GM18873 (cell line): ENCODE measurements around the gene TMEM236.

Source experiments
- ATAC-seq: cut with Tn5 transposase; IDR thresholded peaks from one replicate; pipeline ENCODE4 v1.9.1; 2021; ENCODE audit warnings: mild to moderate bottlenecking, moderate library complexity, moderate number of reproducible peaks; ENCODE audit not compliant: unreplicated experiment, low FRiP score

Gene TMEM236

DNA sequence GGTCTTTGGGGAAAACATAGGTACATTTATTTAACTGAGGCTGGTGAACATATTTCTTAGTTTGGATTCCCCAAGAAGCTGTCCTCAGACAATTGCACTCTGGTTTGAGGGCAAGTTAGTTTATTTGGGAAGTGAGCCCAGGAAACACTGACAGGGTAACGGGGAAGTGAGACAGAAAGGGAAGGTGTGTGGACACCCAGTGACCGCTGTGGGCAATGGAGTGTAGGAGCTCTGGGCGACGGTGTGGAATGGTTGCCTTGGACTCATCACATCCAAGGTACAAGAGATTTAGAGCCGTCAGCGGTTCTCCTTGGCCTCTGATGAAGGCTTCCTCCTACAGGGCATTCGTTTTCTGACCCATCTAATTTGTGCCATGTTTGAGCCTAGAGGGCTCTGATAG lies 64.2 kb downstream of the TMEM236 start:
- no peak for ATAC-seq

DNA sequence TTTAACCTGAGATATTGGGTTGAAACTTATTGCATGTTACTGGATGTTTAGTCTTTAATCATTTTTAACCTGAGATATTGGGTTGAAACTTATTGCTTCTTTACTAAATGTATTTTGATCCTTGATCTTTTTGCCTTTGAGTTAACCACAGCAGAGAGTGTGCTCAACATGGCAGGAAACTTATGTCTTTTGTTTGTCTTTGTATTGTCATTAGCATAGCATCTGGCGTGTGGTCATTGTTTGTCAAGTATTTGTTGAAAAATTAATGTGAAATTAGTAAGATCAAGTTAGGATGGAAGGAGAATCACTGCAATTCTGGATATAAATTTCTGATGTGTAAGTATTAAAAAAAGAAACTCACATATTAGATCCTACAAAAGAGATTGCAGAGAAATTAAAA lies 65.3 kb downstream of the TMEM236 start:
- no peak for ATAC-seq

DNA sequence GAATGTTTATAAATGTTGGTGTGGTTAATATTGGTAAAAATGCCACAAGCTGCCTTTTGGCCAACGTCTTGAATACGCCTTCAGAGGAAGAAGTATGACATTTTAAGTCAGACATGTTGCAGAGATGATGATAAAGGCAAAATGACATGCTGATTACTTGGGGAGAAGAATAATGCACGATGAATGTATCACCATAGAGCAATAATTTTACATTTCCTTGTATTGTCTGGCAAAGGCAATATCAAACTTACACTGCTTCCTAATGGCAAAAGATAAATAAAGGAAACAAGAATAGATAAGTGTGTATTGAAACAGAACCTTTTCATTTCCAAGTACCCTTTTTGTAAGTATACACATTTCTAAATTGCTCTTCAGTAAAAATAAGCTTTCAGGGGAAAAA lies 65.8 kb downstream of the TMEM236 start:
- ATAC-seq: no peak

DNA sequence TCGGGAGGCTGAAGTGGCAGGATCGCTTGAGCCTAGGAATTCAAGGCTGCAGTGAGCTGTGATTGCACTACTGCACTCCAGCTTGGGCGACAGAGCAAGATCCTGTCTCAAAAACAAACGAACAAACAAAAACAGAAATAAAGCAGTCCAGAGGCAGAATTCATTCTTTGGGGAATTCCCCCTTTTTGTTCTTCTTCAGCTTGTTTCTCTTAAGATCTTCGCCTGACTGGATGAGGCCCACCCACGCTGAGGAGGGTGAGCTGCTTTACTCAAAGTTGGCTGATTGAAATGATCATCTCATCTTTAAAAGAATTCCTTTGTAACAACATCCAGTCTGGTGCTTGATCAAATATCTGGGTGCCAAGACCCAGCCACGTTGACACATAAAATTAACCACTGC lies 67.8 kb downstream of the TMEM236 start:
- no peak for ATAC-seq

DNA sequence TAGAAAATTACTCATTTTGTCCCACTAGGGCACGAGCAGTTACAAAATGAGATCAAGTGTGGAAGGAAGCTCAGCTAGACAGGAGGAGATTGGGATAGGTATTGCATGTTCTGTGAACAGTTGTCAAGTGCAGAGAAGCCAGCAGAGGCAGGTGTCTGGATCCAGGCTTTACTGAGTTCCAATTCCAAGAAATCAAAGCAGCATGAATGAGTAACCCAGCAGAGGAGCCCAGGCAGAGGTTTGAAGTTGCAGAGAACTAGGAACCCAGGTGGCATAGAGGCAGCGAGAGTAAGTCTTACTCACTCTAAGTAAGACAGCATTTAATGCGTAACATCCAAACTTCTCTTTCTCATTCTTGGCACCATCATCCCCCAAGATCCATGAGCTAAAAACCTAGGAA lies 68.9 kb downstream of the TMEM236 start:
- no peak for ATAC-seq

DNA sequence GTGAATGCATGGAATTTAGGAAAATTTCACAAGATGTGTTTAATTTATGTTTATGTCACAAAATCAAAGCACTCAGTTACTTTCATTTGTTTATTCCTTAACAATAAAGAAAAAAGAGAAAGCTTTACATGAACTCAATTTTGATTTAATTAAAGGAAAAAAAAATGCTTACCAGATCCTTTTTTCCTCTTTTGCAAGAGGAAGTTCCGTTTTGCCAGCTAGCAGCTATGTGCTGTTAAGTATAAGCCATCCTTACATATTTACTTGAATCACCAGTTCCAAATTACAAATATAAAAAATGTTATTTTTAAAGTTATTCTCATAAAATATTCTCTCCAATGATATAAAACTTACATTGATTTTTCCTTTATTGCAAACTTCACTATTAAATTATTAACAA lies 69.9 kb downstream of the TMEM236 start:
- no peak for ATAC-seq

DNA sequence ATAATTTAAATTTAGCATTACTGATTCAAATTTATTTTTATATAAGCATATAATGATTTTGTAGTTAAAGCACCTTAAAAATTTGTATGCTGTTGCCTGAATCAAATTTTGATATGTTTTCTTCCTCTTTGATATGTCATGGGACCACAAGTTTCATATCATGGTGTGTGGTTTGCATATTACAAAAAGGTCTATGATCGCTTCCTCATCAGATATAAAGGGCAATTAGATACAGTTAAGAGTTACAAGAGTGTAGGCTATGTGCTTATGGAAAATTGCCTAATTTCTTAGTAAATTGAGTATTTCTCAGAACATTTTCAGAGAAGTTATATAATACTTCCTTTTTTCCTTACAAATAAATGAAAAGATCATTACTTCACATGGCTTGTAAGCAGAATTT lies 79.3 kb downstream of the TMEM236 start:
- no peak for ATAC-seq

DNA sequence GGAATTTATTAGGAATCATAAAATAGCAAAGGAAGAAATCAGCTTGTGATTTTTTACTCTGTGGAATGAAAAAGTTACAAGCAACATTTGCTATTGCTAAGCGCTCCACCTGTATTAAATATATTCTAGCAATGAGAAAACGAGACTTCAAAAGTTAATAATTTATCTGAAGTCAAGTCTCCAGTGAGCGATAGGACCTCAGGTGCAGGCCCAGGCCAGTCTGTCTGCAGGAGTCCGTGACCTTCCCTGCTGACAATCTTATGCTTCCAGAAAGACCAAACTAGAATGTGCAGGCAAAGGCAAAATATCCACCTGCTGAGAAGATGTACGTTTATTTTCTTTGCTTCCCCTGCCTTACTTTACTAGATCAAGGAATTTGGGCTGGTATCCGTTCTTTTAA lies 79.9 kb downstream of the TMEM236 start:
- no peak for ATAC-seq

DNA sequence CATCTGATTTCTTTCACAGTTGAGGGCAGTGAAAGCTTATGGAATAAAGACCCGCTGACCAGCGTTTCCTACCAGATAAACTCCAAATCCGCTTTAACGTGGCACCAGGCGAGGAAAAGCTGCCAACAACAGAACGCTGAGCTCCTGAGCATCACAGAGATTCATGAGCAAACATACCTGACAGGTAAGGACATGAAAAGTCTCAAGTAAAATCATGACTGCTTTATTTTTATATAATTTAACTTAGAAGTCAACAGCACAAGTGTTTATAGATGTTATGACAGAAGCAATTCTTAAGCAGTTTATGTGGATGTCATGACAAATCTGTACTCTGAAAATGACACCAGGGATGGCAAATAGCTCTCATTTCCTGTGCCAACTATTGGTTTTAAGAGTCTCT lies 81.7 kb downstream of the TMEM236 start:
- no peak for ATAC-seq

DNA sequence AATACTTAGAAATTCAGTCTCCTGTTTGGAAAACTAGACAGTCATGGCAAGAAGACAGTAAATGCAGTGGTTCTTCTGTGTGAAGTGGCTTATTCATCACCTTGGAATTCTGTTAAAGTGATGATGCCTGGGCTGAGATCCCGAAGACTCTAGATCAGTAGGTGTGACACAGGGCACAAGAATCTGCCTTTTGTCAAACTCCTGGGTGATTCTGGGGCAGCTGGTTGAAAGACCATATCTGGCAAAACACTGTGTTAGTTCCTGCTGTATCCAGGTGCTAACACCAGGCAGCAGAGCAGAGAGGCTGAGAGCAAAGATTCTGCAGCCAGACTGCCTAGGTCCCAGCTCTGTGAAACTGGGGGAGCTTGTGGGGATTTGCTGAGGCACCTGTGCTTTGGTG lies 83.7 kb downstream of the TMEM236 start:
- ATAC-seq: no peak

DNA sequence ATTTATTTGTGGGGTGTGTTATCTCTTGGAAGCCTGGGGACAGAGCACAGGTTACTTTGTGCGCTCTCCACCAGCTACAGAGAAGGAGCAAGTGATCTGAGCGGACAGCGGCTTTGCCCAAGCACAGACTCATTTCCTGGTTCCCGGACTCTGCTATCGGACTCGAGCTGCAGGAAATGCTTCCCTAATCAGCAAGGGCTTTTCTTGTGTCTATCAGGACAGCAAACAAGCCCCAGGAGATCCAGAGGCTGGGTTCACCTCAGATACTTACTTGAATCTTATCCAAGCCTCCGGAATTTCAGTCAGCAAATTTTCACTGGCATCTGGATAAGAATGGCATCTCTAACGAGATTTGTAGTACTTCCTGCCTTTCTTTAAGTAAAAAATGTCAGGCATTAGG lies 84.9 kb downstream of the TMEM236 start:
- no peak for ATAC-seq

DNA sequence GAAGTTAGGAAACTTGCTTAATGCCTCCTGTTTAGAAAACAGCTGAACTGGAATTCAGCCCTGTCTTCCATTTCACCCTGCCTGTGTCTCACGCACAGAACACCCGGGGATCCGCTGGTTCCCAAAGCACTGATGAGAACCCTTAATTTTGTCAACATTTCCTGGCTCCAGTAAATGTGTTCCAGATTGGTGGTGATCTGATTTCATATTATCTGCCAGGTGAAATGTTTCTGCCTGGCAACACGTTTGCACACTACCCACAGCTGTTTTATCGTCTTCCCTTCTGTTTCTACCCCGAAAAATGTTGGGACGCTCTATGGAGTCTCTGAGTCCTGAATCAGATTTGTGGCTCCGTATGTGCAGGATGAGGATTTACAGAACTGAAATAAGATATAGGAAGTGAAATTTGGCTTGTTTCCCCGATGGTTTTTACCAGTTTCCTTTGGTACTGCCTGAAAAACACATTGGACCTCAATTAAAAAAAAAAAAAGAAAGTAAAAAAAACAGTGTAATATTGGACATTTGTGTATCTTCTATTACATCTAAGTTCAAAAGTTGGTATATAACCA lies 86.2 kb downstream of the TMEM236 start:
- ATAC-seq: no peak

DNA sequence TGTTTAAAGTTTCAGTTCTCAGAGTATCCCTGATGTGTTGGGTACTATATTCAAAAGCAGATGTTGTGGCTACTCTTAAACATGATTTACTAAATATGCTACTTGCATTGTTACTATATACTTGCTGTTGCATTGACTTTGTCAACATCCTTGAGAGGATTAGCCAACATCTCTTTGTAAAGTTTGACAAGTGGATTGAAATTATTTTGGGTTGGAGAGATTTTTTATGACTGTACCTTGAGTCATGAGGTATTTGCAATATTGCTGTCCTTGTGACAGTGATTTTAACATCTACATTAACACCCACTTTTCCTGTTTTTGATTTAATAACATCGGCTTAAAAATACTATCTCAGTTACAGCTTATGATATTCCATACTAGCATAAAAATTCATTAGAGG lies 89.0 kb downstream of the TMEM236 start:
- no peak for ATAC-seq

DNA sequence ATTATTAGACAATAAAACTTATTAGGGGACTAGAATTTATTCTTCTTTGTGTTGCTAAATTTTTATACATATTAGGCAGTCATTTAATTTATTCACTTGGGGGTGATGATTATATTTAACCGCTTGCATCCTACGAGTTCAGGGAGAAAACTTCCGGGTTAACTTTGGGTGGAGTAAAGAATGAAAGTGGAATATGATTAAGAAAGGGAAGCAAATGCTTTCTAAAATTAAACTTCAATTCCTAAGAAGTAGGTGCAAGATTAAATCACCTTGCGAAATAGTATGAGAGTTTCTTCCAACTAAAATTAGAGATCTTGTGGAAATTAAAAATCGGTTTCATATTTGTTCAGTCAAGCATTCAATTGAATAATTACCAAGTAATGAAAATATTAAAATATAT lies 90.6 kb downstream of the TMEM236 start:
- no peak for ATAC-seq

DNA sequence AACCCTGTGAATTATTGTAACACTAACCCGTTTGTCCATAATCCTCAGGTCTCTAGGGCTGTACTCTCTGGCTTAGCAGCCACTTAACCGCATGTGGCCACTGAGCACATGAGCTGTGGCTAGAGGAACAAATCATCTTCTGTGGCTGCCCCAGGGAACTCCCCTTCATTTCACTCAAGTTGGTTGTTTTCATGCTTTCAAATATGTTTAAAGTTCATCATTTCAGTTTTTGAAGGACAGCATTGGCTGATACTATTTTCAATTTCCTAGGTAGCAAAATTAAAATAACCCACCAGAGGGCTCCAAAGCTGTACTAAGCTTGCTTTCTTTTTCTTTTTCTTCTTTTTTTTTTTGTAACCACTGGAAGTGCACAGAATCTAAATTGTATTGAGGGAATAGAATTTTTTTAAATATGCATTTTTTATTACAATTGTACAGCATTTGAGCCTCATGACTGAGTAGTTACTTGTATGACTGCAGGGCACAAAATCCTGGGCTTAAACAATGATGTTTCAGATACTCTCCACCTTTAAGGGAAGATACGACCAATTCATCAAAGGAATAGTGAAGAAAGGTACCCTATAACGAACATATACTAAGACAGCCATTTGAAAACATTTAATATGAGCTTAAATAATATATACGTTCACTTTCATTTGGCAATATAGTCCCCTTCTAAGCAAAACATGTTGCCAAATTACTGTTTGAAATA lies 95.7 kb downstream of the TMEM236 start:
- no peak for ATAC-seq

DNA sequence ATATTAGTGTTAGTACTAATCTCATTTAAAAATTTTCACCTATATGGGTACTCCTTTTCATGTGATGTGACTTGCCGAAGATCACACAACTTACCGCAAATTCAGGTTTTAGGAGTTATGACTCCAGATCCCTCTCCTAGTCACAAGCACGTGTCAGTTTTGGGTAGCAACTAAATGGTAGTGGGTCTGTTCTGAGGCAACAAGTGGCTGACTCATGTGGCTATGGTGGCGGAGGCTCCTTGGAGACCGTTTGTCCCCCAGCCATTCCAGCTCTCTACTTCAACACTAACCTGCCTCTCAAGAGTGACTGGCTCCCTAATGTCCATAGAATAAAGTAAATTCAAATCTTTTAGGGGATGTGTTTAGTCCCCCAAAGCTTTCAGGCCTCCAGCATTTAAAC lies 96.6 kb downstream of the TMEM236 start:
- ATAC-seq: no peak
